Activated CD8-positive, alpha-beta T cell treated with anti-CD3 and anti-CD28 coated beads, Interleukin-2, amount 10 ng/mL, durations not matched to agents 7 days and 5 days (primary cell): Measurements from ENCODE around the gene ZNF697. TPM values are rescaled to one million over a fixed set of nuclear protein-coding genes. Genes with fewer than 3 reads are reported as not detected.

Experiments used
- ATAC-seq: fragments of 150-1000 bp; cut with Tn5 transposase; one replicate; pipeline ENCODE4 v1.10.0; 2021; ENCODE audit warnings: moderate library complexity
- CTCF ChIA-PET: fragments of 350-600 bp; sonication (Branson Sonifier 250); formaldehyde crosslinking; loops from one replicate; lab custom pipeline; 2021; ENCODE audit warnings: antibody characterized with exemption; lab: Charles Lee
- POLR2A ChIA-PET: fragments of 350-600 bp; sonication (Branson Sonifier 250); formaldehyde crosslinking; loops from one replicate; lab custom pipeline; 2021; ENCODE audit warnings: antibody characterized with exemption; lab: Charles Lee
- DNase-seq: peaks from one replicate; pipeline ENCODE4 v3.0.0-alpha.2; 2020
- H3K27ac Mint-ChIP-seq: one replicate; pipeline ENCODE4 v1.8.0; 2021; ENCODE audit warnings: mild to moderate bottlenecking, mixed read lengths
- H3K27me3 Mint-ChIP-seq: one replicate; pipeline ENCODE4 v1.8.0; 2021; ENCODE audit warnings: low read depth, mixed read lengths
- H3K36me3 Mint-ChIP-seq: one replicate; pipeline ENCODE4 v1.8.0; 2021; ENCODE audit warnings: low read depth, mixed read lengths
- H3K4me1 Mint-ChIP-seq: one replicate; pipeline ENCODE4 v1.8.0; 2021; ENCODE audit warnings: low read depth, mixed read lengths
- H3K4me3 Mint-ChIP-seq: one replicate; pipeline ENCODE4 v1.8.0; 2021; ENCODE audit warnings: mild to moderate bottlenecking, mixed read lengths
- H3K9me3 Mint-ChIP-seq: one replicate; pipeline ENCODE4 v1.8.0; 2022; ENCODE audit warnings: mixed read lengths; ENCODE audit not compliant: insufficient read depth
- total RNA-seq, 2 experiments: library from RNA; stranded (reverse); gene quantifications; one replicate each; pipeline ENCODE4 v1.2.3, GENCODE V29; 2021

Gene ZNF697
- total RNA-seq, 2 experiments from 2014 or later, result 0.08 TPM; not detected in 1

DNA sequence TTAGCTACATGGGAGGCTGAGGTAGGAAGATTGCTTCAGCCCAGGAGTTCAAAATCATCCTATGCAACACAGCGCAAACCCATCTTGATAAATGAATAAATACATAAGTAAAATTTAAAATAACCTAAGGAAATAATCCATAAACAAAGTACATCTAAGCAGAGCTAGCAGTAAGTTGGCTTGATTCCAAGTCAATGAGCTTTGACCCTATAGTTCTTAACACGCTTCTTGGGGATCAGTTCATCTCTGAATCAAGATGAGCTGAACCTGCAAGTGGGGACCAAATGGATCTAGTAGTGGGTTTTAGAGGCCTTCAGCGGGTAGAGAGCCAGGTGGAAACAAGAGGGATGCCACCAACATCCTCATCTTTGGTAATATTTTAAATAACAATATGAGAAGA is 32.1 kb upstream of the ZNF697 start:
- H3K9me3 Mint-ChIP-seq, result no peaks in the 10 kb centered on the region
- ATAC-seq, result no peak
- no peak overlapping the region for H3K4me3 Mint-ChIP-seq
- H3K27me3 Mint-ChIP-seq, result peaks cover 19% of the 10 kb centered on the region
- POLR2A ChIA-PET, result no interaction called here
- peaks cover 5% of the 10 kb centered on the region for H3K4me1 Mint-ChIP-seq
- no peaks in the 10 kb centered on the region for H3K36me3 Mint-ChIP-seq
- CTCF ChIA-PET, result interaction anchor here (0.9 to 7.4 kb wide), 2 partner anchors 65 to 68 kb away, joined by 6 to 85 read pairs; no protein-coding TSS in a partner anchor
- H3K27ac Mint-ChIP-seq, result no peak overlapping the region
- DNase-seq, result no peak

DNA sequence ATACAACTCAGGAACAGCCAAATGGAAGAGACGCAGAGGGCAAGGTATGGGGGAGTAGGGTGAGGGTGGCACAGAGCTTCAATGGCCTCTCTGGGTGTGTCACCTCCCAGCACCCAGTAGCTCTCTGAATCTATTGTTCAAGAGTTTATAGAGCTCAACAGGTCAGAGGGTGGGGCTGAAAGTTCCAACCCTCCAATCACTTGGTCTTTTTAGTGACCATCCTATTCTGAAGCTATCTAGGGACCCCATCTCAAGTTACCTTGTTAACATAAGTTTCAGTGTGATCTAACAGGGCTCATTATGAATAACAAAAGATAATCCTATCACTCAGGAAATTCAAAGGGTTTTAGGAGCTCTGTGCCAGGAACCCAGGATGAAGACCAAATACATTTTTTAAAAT is 31.2 kb upstream of the ZNF697 start:
- Mint-ChIP-seq H3K27ac (no peak overlapping the region), H3K4me3 (no peak overlapping the region), H3K27me3 (peaks cover 18% of the 10 kb centered on the region), H3K36me3 (no peaks in the 10 kb centered on the region), H3K9me3 (no peaks in the 10 kb centered on the region), H3K4me1 (peaks cover 8% of the 10 kb centered on the region)
- POLR2A ChIA-PET, result no interaction called here
- ATAC-seq (no peak), DNase-seq (no peak)
- CTCF ChIA-PET, result interaction anchor here (3.0 to 7.4 kb wide), 2 partner anchors 64 to 68 kb away, joined by 21 to 85 read pairs; no protein-coding TSS in a partner anchor

DNA sequence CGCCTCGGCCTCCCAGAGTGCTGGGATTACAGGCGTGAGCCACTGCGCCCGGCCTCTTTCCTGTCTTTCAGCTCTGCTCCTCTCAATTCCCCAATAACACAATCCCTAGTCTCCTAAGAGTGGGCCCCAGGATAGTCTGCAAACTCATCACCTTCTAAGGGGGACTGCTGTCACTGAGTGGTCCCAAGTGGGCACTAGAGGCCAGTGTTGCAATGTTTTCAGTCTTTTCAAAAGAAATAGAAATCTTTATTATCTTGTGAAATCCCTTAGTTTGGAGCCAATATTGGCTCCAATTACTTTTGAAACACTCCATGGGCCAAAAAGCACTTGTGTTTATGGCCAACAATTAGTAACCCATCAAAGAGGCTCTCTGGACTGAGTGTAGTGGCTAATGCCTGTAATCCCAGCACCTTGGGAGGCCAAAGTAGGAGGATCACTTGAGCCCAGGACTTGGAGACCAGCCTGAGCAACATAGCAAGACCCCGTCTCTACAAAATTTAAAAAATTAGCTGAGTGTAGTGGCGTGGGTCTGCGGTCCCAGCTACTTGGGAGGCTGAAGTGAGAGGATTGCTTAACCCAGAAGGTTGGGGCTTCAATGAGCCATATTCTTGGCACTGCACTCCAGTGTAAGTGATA is 28.6 kb upstream of the ZNF697 start:
- H3K27me3 Mint-ChIP-seq, result peaks cover 24% of the 10 kb centered on the region
- peaks cover 8% of the 10 kb centered on the region for H3K4me1 Mint-ChIP-seq
- ATAC-seq (no peak), DNase-seq (no peak)
- H3K9me3 Mint-ChIP-seq, result no peaks in the 10 kb centered on the region
- no peak overlapping the region for H3K4me3 Mint-ChIP-seq
- ChIA-PET CTCF (interaction anchor here (0.9 to 7.4 kb wide), 10 partner anchors 10 to 94 kb away, joined by 3 to 85 read pairs (median 8); partner anchors contain the start of gene PHGDH), POLR2A (no interaction called here)
- H3K27ac Mint-ChIP-seq, result no peak overlapping the region
- no peaks in the 10 kb centered on the region for H3K36me3 Mint-ChIP-seq

DNA sequence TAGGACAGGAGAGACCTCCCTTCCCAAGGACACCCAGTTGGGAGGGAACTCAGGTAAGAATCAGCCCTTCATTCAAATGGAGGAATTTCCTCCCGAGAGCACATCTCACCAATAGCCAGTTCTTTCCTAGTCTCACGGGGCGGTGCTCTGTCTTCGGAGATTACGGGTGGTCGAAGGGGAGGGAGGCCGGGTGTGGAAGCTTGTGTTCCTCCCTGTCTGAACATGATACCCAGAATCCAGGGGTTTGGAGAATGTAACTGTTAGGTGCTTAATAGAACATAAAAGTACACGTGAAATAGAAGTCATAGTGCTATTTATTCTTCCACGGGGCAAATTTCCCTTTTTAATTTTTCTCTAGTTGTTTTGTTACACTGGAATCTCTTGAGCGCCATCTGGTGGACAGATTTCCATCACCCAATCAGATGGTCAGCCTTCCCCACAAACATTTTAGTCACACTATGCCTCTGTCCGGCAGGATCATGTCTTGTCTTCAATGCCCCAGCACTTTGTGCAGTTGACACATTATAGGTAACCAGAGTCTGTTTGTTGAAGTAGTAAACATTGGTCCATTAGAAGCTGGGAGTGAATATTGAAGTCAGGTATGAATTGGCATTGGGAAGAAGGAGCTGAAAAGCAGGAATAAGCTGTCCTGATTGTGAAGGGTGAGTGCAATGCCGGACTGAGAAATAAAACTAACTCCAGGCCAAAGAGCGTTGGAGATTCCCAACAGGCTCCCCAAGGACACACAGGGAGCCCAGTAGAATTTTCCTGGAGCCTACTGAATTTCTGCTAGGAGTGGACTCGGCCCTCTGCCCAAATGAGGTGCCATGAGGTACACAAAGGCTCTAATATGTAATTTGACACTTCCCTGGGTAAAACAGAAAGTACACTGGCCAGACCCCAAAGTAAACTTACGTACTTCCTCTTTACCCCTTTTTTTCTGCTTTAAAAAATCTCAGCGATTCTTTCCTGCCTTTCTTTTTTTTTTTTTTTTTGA is 27.6 kb upstream of the ZNF697 start:
- Mint-ChIP-seq H3K9me3 (no peaks in the 10 kb centered on the region), H3K4me3 (peak overlapping the region; percentile 51), H3K27me3 (peaks cover 23% of the 10 kb centered on the region), H3K36me3 (no peaks in the 10 kb centered on the region), H3K4me1 (peaks cover 8% of the 10 kb centered on the region), H3K27ac (no peak overlapping the region)
- ATAC-seq (peak; percentile 71), DNase-seq (peak; percentile 83)
- POLR2A ChIA-PET, result no interaction called here
- CTCF ChIA-PET, result interaction anchor here (0.6 to 7.4 kb wide), 33 partner anchors 8 to 401 kb away, joined by 3 to 85 read pairs (median 4); partner anchors contain the start of genes PHGDH and ZNF697

DNA sequence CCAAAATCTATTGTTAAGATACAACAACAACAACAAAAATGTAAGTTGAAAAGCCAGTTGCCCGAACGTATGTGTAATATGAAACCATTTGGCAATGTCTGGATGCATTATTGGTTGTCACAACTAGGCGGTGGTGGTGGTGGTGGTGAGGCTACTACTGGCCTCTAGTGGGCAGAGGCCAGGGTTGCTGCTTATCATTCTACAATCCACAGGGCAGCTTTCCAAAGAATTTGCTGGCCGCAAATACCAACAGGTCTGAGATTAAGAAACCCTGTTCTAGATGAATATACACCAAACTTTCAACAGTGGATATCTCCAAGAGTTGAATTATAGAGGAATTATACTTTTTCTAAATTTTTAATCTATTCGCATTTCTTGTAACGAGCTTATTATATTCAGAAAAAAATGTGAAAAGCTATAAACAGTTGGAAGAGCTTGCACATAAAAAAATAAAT is 26.8 kb upstream of the ZNF697 start:
- ChIA-PET POLR2A (no interaction called here), CTCF (interaction anchor here (0.7 to 7.4 kb wide), 29 partner anchors 9 to 400 kb away, joined by 3 to 85 read pairs (median 5); partner anchors contain the start of genes PHGDH and ZNF697)
- Mint-ChIP-seq H3K27me3 (peaks cover 21% of the 10 kb centered on the region), H3K4me3 (no peak overlapping the region), H3K27ac (no peak overlapping the region), H3K4me1 (peaks cover 8% of the 10 kb centered on the region), H3K9me3 (no peaks in the 10 kb centered on the region), H3K36me3 (no peaks in the 10 kb centered on the region)
- DNase-seq (peak; percentile 60), ATAC-seq (peak; percentile 85)

DNA sequence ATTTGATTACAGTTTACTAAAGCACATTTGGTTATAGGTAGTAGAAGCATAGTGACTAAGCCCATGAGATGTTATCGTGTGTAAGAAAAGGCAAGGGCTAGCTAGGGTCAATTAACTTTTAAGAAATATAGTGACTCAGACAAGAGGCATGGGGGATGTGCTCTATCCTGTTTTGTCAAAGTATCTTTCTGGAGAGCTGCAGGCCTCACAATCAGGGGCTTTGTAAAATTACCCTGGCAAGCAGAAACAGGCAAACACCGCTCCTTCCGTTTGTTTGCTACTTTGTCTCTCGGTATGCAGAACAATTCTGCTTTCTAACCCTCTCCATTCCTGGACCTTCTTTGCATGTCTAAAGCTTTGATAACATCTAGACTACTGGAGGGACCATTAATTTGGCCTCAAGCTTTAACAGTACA is 26.1 kb upstream of the ZNF697 start:
- ATAC-seq, result no peak
- Mint-ChIP-seq H3K27ac (no peak overlapping the region), H3K4me1 (peaks cover 8% of the 10 kb centered on the region), H3K9me3 (no peaks in the 10 kb centered on the region), H3K36me3 (no peaks in the 10 kb centered on the region), H3K4me3 (no peak overlapping the region), H3K27me3 (peaks cover 18% of the 10 kb centered on the region)
- ChIA-PET POLR2A (no interaction called here), CTCF (interaction anchor here (1.0 to 7.4 kb wide), 12 partner anchors 10 to 124 kb away, joined by 3 to 85 read pairs (median 16); partner anchors contain the start of genes PHGDH and ZNF697)
- no peak for DNase-seq

DNA sequence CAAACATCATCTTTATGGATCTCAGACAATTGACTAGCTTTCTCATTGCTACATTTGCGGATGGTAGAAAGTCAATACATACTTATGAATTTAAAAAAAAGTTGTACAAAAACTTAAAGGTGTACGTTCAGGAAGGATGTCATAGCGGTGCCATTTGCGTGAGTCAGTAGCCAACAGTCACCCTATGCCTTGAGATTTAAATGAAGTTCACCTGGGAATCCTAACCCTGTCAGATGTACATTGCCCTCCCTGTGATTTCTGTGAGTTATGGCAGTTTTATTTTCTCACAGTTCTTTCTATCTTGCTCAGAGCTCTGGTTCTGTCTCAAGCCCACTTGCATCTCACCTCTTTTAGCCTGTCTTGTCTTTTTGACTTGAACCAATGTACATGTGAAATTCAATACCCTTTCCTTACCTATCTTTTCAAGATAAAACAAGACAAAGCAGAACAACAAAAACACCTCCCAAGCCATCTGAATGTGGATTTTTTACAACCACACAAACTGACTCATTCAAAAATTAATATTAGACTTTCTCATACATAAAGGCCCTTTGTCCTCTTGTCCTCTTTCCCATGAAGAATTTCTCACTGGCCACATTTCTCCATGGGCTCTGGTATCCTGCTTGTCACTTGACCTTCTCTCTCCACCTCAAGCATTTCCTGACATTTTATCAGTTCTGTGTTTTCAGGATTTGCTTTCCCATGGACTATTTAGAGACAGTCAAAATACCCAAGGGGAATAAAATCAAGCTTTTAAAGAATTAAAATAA is 25.3 kb upstream of the ZNF697 start:
- no peak overlapping the region for H3K4me3 Mint-ChIP-seq
- no peak overlapping the region for H3K27ac Mint-ChIP-seq
- CTCF ChIA-PET, result interaction anchor here (0.6 to 7.4 kb wide), 8 partner anchors 11 to 63 kb away, joined by 3 to 85 read pairs (median 16); partner anchors contain the start of gene PHGDH
- no peak for DNase-seq
- POLR2A ChIA-PET, result no interaction called here
- H3K4me1 Mint-ChIP-seq, result peaks cover 8% of the 10 kb centered on the region
- no peaks in the 10 kb centered on the region for H3K9me3 Mint-ChIP-seq
- H3K36me3 Mint-ChIP-seq, result no peaks in the 10 kb centered on the region
- ATAC-seq, result no peak
- H3K27me3 Mint-ChIP-seq, result peaks cover 18% of the 10 kb centered on the region

DNA sequence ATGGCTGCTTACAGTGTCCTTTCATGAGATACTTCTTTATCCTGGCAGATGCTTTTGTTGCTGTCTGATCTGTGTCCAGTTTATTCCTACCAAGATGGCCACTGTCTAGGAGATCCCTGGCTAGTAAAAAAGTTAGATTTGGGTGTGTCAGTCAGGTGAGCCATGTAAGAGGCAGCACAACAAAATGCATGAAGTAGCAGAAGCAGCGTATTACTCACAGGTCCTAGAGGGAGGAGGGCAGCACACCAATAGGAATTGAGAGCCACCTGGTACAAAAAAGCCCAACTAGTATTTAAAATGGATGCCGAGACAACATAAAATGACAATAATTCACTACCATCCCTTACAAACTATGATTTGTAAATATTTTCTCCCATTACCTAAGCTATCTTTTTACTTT is 22.8 kb upstream of the ZNF697 start:
- ATAC-seq (no peak), DNase-seq (no peak)
- Mint-ChIP-seq H3K9me3 (no peaks in the 10 kb centered on the region), H3K27ac (no peak overlapping the region), H3K36me3 (no peaks in the 10 kb centered on the region), H3K4me3 (no peak overlapping the region), H3K4me1 (peaks cover 8% of the 10 kb centered on the region), H3K27me3 (peaks cover 20% of the 10 kb centered on the region)
- ChIA-PET POLR2A (no interaction called here), CTCF (no interaction called here)

DNA sequence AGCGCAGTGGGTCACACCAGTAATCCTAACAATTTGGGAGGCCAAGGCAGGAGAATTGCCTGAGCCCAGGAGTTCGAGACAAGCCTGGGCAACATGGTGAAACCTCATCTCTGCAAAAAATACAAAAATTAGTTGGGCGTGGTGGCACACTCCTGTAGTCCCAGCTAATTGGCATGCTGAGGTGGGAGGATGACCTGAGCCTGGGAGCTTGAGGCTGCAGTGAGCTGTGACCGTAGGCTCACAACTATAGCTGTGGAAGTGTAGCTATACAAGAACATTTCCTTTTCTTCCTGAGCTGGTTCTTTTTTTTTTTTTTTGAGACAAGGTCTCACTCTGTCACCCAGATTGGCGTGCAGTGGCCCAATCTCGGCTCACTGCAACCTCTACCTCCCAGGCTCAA is 19.1 kb upstream of the ZNF697 start:
- POLR2A ChIA-PET, result no interaction called here
- no peaks in the 10 kb centered on the region for H3K36me3 Mint-ChIP-seq

DNA sequence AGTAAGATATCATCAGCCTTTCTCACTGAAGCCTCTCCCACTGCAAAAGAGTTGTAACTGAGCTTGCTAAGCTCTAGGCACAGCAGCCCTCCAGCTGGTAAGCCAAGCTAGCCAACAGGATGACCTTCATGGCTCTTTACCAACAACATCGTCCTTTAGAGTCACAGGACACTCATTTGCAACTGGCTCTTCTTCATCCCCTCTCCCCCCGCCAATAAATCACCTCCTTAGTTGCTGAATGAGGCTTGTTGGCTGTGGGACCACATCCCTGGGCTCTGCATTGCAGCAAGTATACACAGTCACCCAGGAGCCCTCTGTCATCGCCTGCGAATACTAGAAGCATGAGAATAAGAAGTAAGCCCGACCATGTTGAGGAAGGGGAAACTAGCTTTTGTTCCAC is 16.0 kb upstream of the ZNF697 start:
- ChIA-PET CTCF (interaction anchor here (1.0 to 1.5 kb wide), 5 partner anchors 9 to 125 kb away, joined by 3 to 11 read pairs (median 4); no protein-coding TSS in a partner anchor), POLR2A (no interaction called here)
- no peaks in the 10 kb centered on the region for H3K36me3 Mint-ChIP-seq
- no peak overlapping the region for H3K27ac Mint-ChIP-seq
- DNase-seq (no peak), ATAC-seq (no peak)
- H3K9me3 Mint-ChIP-seq, result no peaks in the 10 kb centered on the region
- no peak overlapping the region for H3K4me3 Mint-ChIP-seq
- peaks cover 25% of the 10 kb centered on the region for H3K27me3 Mint-ChIP-seq
- H3K4me1 Mint-ChIP-seq, result peaks cover 3% of the 10 kb centered on the region

More for the DNA sequence above, 19.1 kb upstream of the ZNF697 start:
- CTCF ChIA-PET, result interaction anchor here (1.7 kb wide), 1 partner anchor 8 kb away, joined by 9 read pairs; no protein-coding TSS in a partner anchor
- Mint-ChIP-seq H3K4me3 (no peak overlapping the region), H3K27ac (no peak overlapping the region), H3K9me3 (no peaks in the 10 kb centered on the region), H3K27me3 (peaks cover 16% of the 10 kb centered on the region), H3K4me1 (no peaks in the 10 kb centered on the region)
- no peak for ATAC-seq
- no peak for DNase-seq

DNA sequence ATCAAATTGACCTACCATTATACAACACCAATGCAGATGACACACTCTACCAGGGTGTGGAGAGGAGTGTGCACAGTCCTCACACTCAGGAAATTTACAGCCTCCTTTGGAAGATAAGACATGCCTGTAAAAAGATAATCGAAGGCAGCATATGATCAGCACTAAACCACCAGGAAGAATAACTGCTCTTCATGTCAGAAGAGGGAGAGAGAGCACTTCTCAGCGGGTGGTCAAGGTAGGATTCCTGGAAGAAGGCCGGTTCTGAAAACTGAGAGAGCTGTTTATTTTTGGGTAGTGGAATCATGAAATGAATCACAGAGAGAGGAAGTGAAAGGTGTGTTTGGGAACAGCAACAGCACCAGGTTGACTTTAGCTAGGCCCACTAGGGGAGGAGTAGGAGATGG is 14.0 kb upstream of the ZNF697 start:
- CTCF ChIA-PET, result interaction anchor here (0.7 to 4.6 kb wide), 7 partner anchors 8 to 53 kb away, joined by 3 to 44 read pairs (median 5); no protein-coding TSS in a partner anchor
- POLR2A ChIA-PET, result no interaction called here

More for the DNA sequence above, 14.0 kb upstream of the ZNF697 start:
- H3K27me3 Mint-ChIP-seq, result peaks cover 29% of the 10 kb centered on the region
- no peak overlapping the region for H3K27ac Mint-ChIP-seq
- H3K36me3 Mint-ChIP-seq, result no peaks in the 10 kb centered on the region
- H3K4me1 Mint-ChIP-seq, result peaks cover 3% of the 10 kb centered on the region
- no peak for ATAC-seq
- H3K9me3 Mint-ChIP-seq, result no peaks in the 10 kb centered on the region
- DNase-seq, result no peak
- H3K4me3 Mint-ChIP-seq, result no peak overlapping the region
